CD8-positive, alpha-beta memory T cell (primary cell): ENCODE results near the gene ATP2C1. TPM values are rescaled to one million over a fixed set of nuclear protein-coding genes. Genes with fewer than 3 reads are reported as not detected.
"Not testable (repeated sequence)": the region's sequence is repeated elsewhere in the genome, so short reads cannot be mapped to it uniquely, and the experiment has no call there.

ENCODE experiments used
- CTCF ChIA-PET: fragments of 350-600 bp; sonication (Branson Sonifier 250); formaldehyde crosslinking; loops from one replicate; lab custom pipeline; 2021; ENCODE audit warnings: antibody characterized with exemption; lab: Charles Lee
- POLR2A ChIA-PET: fragments of 350-600 bp; sonication (Branson Sonifier 250); formaldehyde crosslinking; loops from one replicate; lab custom pipeline; 2021; ENCODE audit warnings: antibody characterized with exemption; lab: Charles Lee
- DNase-seq, 5 donors: peaks; one replicate each; pipeline versions ENCODE4 v3.0.0 to v3.0.0-alpha.2; 2020 to 2022; ENCODE audit warnings: mixed read lengths in 1 of 5
- H3K27ac ChIP-seq: one replicate; pipeline ENCODE4 v1.7.0; 2013; ENCODE audit warnings: low read depth, mild to moderate bottlenecking, low read length, moderate library complexity
- H3K27me3 ChIP-seq: 2 replicates; pipeline ENCODE4 v1.7.0; 2013; ENCODE audit warnings: low read length, mild to moderate bottlenecking; ENCODE audit not compliant: insufficient read depth, poor library complexity, severe bottlenecking
- H3K36me3 ChIP-seq: 2 replicates; pipeline ENCODE4 v1.7.0; 2013; ENCODE audit warnings: mild to moderate bottlenecking, low read length, moderate library complexity; ENCODE audit not compliant: insufficient read depth
- H3K4me1 ChIP-seq: 2 replicates; pipeline ENCODE4 v1.7.0; 2013; ENCODE audit warnings: mild to moderate bottlenecking, low read length, moderate library complexity; ENCODE audit not compliant: insufficient read depth
- H3K4me3 ChIP-seq: 2 replicates; pipeline ENCODE4 v1.7.0; 2013; ENCODE audit warnings: mild to moderate bottlenecking, low read length
- H3K9me3 ChIP-seq: 2 replicates; pipeline ENCODE4 v1.7.0; 2013; ENCODE audit warnings: mild to moderate bottlenecking, low read length
- H3K27ac Mint-ChIP-seq, 8 donors: one replicate each; pipeline ENCODE4 v1.8.0; 2020 to 2021; ENCODE audit warnings: mixed read lengths in 8 of 8, mild to moderate bottlenecking in 6 of 8, inconsistent platforms in 3 of 8, moderate library complexity in 3 of 8
- H3K27me3 Mint-ChIP-seq, 2 donors: one replicate each; pipeline ENCODE4 v1.8.0; 2020 to 2021; ENCODE audit warnings: mixed read lengths in 2 of 2, mild to moderate bottlenecking in 1 of 2, moderate library complexity in 1 of 2
- H3K36me3 Mint-ChIP-seq, 3 donors: one replicate each; pipeline ENCODE4 v1.8.0; 2020 to 2021; ENCODE audit warnings: mixed read lengths in 3 of 3, inconsistent platforms in 1 of 3, mild to moderate bottlenecking in 1 of 3
- H3K4me1 Mint-ChIP-seq, 3 donors: one replicate each; pipeline ENCODE4 v1.8.0; 2020 to 2021; ENCODE audit warnings: mixed read lengths in 3 of 3, inconsistent platforms in 1 of 3, mild to moderate bottlenecking in 1 of 3
- H3K4me3 Mint-ChIP-seq, 7 donors: one replicate each; pipeline ENCODE4 v1.8.0; 2020 to 2021; ENCODE audit warnings: mixed read lengths in 7 of 7, mild to moderate bottlenecking in 6 of 7, moderate library complexity in 4 of 7, inconsistent platforms in 2 of 7
- H3K9me3 Mint-ChIP-seq, 5 donors: one replicate each; pipeline ENCODE4 v1.8.0; 2020 to 2022; ENCODE audit warnings: mixed read lengths in 5 of 5, mild to moderate bottlenecking in 3 of 5, moderate library complexity in 2 of 5, inconsistent platforms in 1 of 5
- polyA plus RNA-seq: library from polyadenylated mRNA; unstranded; fragments of 300-500 nt; fragmentation: Illumina TruSeq; gene quantifications from one replicate; pipeline ENCODE4 v1.2.3, GENCODE V29; 2021
- total RNA-seq, 2 experiments: library from RNA; stranded (reverse); gene quantifications; one replicate each; pipeline ENCODE4 v1.2.3, GENCODE V29; 2021

The ATP2C1 gene
- total and polyA plus RNA-seq, 3 experiments from 2014 or later: 15.0 to 71.7 (median 68.4) TPM

DNA sequence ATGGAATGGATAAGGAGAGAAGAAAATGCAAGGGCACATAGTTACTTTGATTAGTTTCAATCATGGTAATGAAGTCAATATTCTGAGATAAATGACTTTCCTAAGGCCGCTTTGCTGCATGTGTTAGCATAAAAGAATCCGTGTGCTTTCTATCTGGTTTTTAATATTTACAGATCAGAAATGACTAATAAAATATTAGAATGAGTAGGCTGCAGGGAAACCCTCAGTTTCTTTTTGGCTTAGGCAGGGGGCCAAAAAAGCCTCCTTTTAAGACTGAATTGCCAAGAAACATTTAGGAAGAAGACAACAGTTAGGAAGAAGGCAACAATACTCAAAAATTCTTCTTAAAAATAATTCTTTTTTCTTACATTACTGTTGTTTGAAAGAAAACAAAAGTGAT lies 144.4 kb downstream of the ATP2C1 start:
- H3K27me3 ChIP-seq: no peaks in the 10 kb centered on the region
- Mint-ChIP-seq H3K27ac (no peak overlapping the region), H3K27me3 (no peaks in the 10 kb centered on the region), H3K9me3 (peaks cover 1 to 4% (median 3%) of the 10 kb centered on the region in 5 donors), H3K4me3 (no peak overlapping the region), H3K4me1 (peaks cover 20 to 28% (median 26%) of the 10 kb centered on the region in 3 donors), H3K36me3 (peaks cover under 1 to 3% (median 2%) of the 10 kb centered on the region in 3 donors)
- peaks cover 18% of the 10 kb centered on the region for H3K4me1 ChIP-seq
- CTCF ChIA-PET: no interaction called here
- no peaks in the 10 kb centered on the region for H3K9me3 ChIP-seq
- H3K27ac ChIP-seq: no peak overlapping the region
- DNase-seq: no peak
- no peak overlapping the region for H3K4me3 ChIP-seq
- POLR2A ChIA-PET: no interaction called here
- H3K36me3 ChIP-seq: no peaks in the 10 kb centered on the region

DNA sequence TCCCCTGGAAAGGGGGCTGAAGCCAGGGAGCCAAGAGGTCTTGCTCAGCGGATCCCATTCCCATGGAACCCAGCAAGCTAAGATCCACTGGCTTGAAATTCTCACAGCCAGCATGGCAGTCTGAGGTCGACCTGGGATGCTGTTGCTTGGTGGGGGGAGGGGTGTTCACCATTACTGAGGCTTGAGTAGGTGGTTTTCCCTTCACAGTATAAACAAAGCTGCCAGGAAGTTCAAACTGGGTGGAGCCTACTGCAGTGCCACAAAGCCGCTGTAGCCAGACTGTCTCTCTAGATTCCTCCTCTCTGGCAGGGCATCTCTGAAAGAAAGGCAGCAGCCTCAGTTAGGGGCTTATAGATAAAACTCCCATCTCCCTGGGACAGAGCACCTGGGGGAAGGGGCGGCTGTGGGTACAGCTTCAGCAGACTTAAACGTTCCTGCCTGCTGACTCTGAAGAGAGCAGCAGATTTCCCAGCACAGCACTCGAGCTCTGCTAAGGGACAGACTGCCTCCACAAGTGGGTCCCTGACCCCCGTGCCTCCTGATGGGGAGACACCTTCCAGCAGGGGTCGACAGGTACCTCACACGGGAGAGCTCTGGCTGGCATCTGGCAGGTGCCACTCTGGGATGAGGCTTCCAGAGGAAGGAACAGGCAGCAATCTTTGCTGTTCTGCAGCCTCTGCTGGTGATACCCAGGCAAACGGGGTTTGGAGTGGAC lies 148.5 kb downstream of the ATP2C1 start:
- Mint-ChIP-seq H3K4me1 (peaks cover 24 to 37% (median 33%) of the 10 kb centered on the region in 3 donors), H3K27ac (peak overlapping the region; percentile 42 to 90 (median 68)), H3K9me3 (peaks cover 24 to 41% (median 33%) of the 10 kb centered on the region in 5 donors), H3K4me3 (peak overlapping the region in 6 of 7 donors; percentile 30 to 73 (median 50)), H3K36me3 (peaks cover 3 to 36% (median 20%) of the 10 kb centered on the region in 3 donors)
- H3K27me3 Mint-ChIP-seq, H3K27me3 ChIP-seq, POLR2A ChIA-PET, H3K27ac ChIP-seq, H3K9me3 ChIP-seq, H3K36me3 ChIP-seq: not testable (repeated sequence)
- CTCF ChIA-PET: interaction anchor here (1.5 kb wide), 1 partner anchor 9 kb away, joined by 11 read pairs; no protein-coding TSS in a partner anchor
- peaks cover 18% of the 10 kb centered on the region for H3K4me1 ChIP-seq
- peak overlapping the region; percentile 40 for H3K4me3 ChIP-seq
- peak in 4 of 5 donors; percentile 4 to 62 (median 36) for DNase-seq

DNA sequence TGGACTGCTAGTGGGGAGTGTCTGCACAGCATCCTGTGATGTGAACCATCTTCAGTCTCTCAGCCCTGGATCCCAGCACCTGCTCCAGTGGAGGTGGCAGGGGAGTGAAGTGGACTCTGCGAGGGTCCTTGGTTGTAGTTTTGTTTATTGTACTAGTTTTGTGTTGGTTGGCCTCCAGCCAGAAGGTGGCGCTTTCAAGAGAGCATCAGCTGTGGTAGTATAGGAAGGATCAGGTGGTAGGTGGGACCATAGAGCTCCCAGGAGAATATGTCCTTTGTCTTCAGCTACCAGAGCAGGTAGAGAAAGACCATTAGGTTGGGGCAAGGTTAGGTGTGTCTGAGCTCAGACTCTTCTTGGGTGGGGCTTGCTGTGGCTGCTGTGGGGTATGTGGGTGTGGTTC lies 153.7 kb downstream of the ATP2C1 start:
- Histone ChIP-seq H3K9me3 (no peaks in the 10 kb centered on the region), H3K27me3 (no peaks in the 10 kb centered on the region), H3K4me1 (peaks cover 7% of the 10 kb centered on the region), H3K27ac (no peak overlapping the region), H3K36me3 (no peaks in the 10 kb centered on the region), H3K4me3 (no peak overlapping the region)
- peaks cover 0 to 2% of the 10 kb centered on the region in 2 donors for H3K27me3 Mint-ChIP-seq
- peaks cover 3 to 48% (median 20%) of the 10 kb centered on the region in 3 donors for H3K36me3 Mint-ChIP-seq
- H3K27ac Mint-ChIP-seq: no peak overlapping the region
- POLR2A ChIA-PET: no interaction called here
- CTCF ChIA-PET: no interaction called here
- no peak for DNase-seq
- no peak overlapping the region for H3K4me3 Mint-ChIP-seq
- H3K4me1 Mint-ChIP-seq: peaks cover 11 to 23% (median 17%) of the 10 kb centered on the region in 3 donors
- H3K9me3 Mint-ChIP-seq: peaks cover 24 to 41% (median 33%) of the 10 kb centered on the region in 5 donors

DNA sequence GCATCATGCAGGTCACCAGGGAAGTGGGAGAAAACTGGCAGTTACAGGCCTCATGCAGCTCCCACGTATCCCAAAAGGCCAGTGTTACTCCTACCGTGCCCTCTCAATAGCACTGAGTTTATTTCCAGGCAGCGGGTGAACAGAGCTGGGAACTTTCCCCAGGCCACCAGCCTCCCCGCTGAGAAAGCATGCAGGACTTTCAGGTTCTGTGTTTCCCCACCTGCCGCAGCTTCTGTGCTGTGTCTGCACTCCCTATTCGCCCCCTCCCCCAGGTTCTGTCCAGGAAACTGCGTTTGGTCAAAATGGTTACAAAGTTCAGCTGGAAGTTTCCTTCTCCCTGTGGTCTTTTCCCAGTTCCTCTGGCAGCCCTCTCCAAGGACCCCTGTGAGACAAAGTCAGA lies 154.1 kb downstream of the ATP2C1 start:
- peaks cover 3 to 48% (median 20%) of the 10 kb centered on the region in 3 donors for H3K36me3 Mint-ChIP-seq
- ChIA-PET POLR2A (no interaction called here), CTCF (no interaction called here)
- peaks cover 3% of the 10 kb centered on the region for H3K4me1 ChIP-seq
- no peak overlapping the region for H3K27ac ChIP-seq
- H3K27me3 Mint-ChIP-seq: peaks cover 0 to 2% of the 10 kb centered on the region in 2 donors
- no peaks in the 10 kb centered on the region for H3K36me3 ChIP-seq
- H3K4me3 Mint-ChIP-seq: no peak overlapping the region
- no peak for DNase-seq
- no peaks in the 10 kb centered on the region for H3K27me3 ChIP-seq
- no peak overlapping the region for H3K4me3 ChIP-seq
- H3K9me3 ChIP-seq: no peaks in the 10 kb centered on the region
- peaks cover 7 to 19% (median 12%) of the 10 kb centered on the region in 3 donors for H3K4me1 Mint-ChIP-seq
- no peak overlapping the region for H3K27ac Mint-ChIP-seq
- H3K9me3 Mint-ChIP-seq: peaks cover 24 to 39% (median 32%) of the 10 kb centered on the region in 5 donors

DNA sequence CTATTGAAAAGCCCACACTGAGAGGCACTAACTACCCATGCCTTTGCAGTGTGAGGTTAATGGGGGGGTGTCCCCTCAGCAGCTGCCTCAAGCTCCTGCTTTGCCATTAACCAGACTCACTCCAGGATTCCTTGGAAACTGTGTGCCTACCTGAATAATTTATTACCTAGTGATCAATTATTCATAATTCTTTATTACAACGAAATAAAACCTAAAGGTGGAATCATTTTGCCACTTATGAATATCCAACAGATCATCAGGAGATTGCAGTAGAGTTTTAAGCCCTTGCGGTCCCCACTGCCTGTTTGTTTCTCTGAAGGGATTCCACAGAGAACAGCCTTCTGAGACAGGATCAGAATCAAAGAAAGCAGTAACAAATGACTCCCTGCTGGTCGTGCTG lies 156.1 kb downstream of the ATP2C1 start:
- ChIA-PET CTCF (no interaction called here), POLR2A (no interaction called here)
- Mint-ChIP-seq H3K27ac (no peak overlapping the region), H3K27me3 (peaks cover 0 to 1% of the 10 kb centered on the region in 2 donors), H3K4me3 (no peak overlapping the region), H3K4me1 (peaks cover 0 to 9% (median 6%) of the 10 kb centered on the region in 3 donors), H3K9me3 (peaks cover 8 to 20% (median 13%) of the 10 kb centered on the region in 5 donors), H3K36me3 (peaks cover 0 to 32% (median 5%) of the 10 kb centered on the region in 3 donors)
- no peak for DNase-seq
- Histone ChIP-seq H3K27me3 (no peaks in the 10 kb centered on the region), H3K9me3 (no peaks in the 10 kb centered on the region), H3K27ac (no peak overlapping the region), H3K4me1 (no peaks in the 10 kb centered on the region), H3K4me3 (no peak overlapping the region), H3K36me3 (no peaks in the 10 kb centered on the region)

DNA sequence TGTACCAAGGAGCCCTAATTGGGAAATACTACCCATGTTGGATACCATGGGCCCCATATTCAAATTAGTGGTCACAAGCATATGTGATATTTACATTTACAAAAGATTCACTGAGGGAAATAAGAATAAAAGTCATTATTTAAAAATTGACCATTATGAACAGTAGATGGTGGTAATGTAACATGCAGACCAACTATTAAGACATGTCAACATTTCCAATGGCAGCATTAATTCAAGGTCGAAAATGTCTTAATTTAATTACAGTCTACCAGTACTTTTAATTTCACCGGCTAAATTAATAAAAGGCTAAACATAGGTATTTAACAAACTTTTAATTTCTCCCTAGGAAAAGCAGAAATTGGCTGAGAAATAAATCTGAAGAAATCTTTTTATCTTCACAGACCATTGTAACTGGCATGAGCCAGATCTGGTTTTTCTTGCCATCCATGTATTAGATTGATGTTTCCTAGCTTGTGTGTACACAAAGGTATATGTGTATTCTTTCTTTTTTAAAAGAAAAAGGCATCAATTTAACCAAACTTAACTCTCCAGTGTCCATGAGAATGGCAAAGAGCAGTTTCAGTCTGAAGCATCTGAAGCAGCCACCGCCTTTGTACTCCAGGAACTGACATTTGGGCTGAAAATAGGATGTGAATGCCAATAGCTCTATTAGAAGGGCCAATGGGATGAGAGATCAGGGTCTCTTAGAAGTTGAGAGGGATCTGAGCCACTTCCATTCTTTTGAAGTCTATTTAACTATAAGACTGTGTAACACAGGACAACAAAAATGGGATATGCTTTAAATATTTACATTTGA lies 159.4 kb downstream of the ATP2C1 start:
- POLR2A ChIA-PET: no interaction called here

More for the DNA sequence above, 159.4 kb downstream of the ATP2C1 start:
- no peak overlapping the region for H3K4me3 Mint-ChIP-seq
- peaks cover 0 to 6% (median 0%) of the 10 kb centered on the region in 3 donors for H3K36me3 Mint-ChIP-seq
- no peaks in the 10 kb centered on the region for H3K4me1 Mint-ChIP-seq
- H3K9me3 Mint-ChIP-seq: no peaks in the 10 kb centered on the region
- Histone ChIP-seq H3K27me3 (no peaks in the 10 kb centered on the region), H3K27ac (no peak overlapping the region), H3K4me1 (no peaks in the 10 kb centered on the region), H3K9me3 (no peaks in the 10 kb centered on the region), H3K4me3 (no peak overlapping the region), H3K36me3 (no peaks in the 10 kb centered on the region)
- peaks cover 0 to 1% of the 10 kb centered on the region in 2 donors for H3K27me3 Mint-ChIP-seq
- CTCF ChIA-PET: no interaction called here
- H3K27ac Mint-ChIP-seq: peak overlapping the region in 1 of 8 donors; percentile 31
- no peak for DNase-seq
